DOHH2 (cell line): ENCODE results near the gene SCUBE3.

ENCODE experiments used
- H3F3A ChIP-seq: fragments of 200-600 bp; sonication (generic), shearing (Covaris generic); 2 replicates; pipeline ENCODE4 v1.6.0; 2016; ENCODE audit warnings: antibody characterized with exemption, mild to moderate bottlenecking; ENCODE audit not compliant: control insufficient read depth, insufficient read depth
- H3K27ac ChIP-seq: fragments of 200-600 bp; sonication (generic); 2 replicates; pipeline ENCODE4 v1.5.1; 2014; ENCODE audit warnings: low read depth, mild to moderate bottlenecking, low read length, moderate library complexity
- H3K27me3 ChIP-seq: fragments of 200-600 bp; sonication (generic); 2 replicates; pipeline ENCODE4 v1.6.1; 2014; ENCODE audit warnings: mild to moderate bottlenecking, low read length, mixed read lengths; ENCODE audit not compliant: control insufficient read depth
- H3K36me3 ChIP-seq: fragments of 200-600 bp; sonication (generic); 2 replicates; pipeline ENCODE4 v1.6.1; 2014; ENCODE audit warnings: mild to moderate bottlenecking, low read length, moderate library complexity, mixed read lengths; ENCODE audit not compliant: control insufficient read depth
- H3K4me1 ChIP-seq: fragments of 200-600 bp; sonication (generic); 2 replicates; pipeline ENCODE4 v1.6.1; 2014; ENCODE audit warnings: mild to moderate bottlenecking, low read length, mixed read lengths; ENCODE audit not compliant: control insufficient read depth
- H3K4me2 ChIP-seq: fragments of 200-600 bp; sonication (generic); 2 replicates; pipeline ENCODE4 v1.6.0; 2014; ENCODE audit warnings: mild to moderate bottlenecking, low read length, moderate library complexity
- H3K4me3 ChIP-seq: fragments of 200-600 bp; sonication (generic); 2 replicates; pipeline ENCODE4 v1.5.1; 2014; ENCODE audit warnings: mild to moderate bottlenecking, low read length, mixed read lengths
- H3K79me2 ChIP-seq: fragments of 200-600 bp; sonication (generic); 2 replicates; pipeline ENCODE4 v1.6.1; 2014; ENCODE audit warnings: mild to moderate bottlenecking, low read length, mixed read lengths; ENCODE audit not compliant: control insufficient read depth
- H3K9me2 ChIP-seq: fragments of 200-600 bp; sonication (generic); replicated peaks from 2 replicates; pipeline ENCODE4 v1.6.1; 2014; ENCODE audit warnings: mild to moderate bottlenecking, low read length, mixed read lengths; ENCODE audit not compliant: control insufficient read depth
- H3K9me3 ChIP-seq: fragments of 200-600 bp; sonication (generic); 2 replicates; pipeline ENCODE4 v1.6.1; 2014; ENCODE audit warnings: antibody characterized with exemption, low read length, mixed read lengths; ENCODE audit not compliant: control insufficient read depth, insufficient read depth
- H4K20me1 ChIP-seq: fragments of 200-600 bp; sonication (generic); 2 replicates; pipeline ENCODE4 v1.6.0; 2014; ENCODE audit warnings: low read depth, mild to moderate bottlenecking, antibody characterized with exemption, low read length, moderate library complexity; ENCODE audit not compliant: control insufficient read depth, insufficient read depth
- CTCF ChIP-seq: fragments of 200-600 bp; sonication (generic); IDR thresholded peaks from one replicate; pipeline ENCODE4 v1.5.1; 2014; ENCODE audit warnings: antibody characterized with exemption, mild to moderate bottlenecking, low read depth, low read length; ENCODE audit not compliant: poor library complexity, severe bottlenecking
- EZH2phosphoT487 ChIP-seq: fragments of 200-600 bp; sonication (generic); IDR thresholded peaks from 2 replicates; pipeline ENCODE4 v1.6.1; 2017; ENCODE audit warnings: borderline replicate concordance, mild to moderate bottlenecking, antibody characterized with exemption, low read length, moderate library complexity, mixed read lengths

The SCUBE3 gene

GRCh38 chr6:35173044-35173426 is 40.7 kb upstream of the SCUBE3 start:
- Histone ChIP-seq H3K4me2 (no peak overlapping the region), H3K4me3 (no peak overlapping the region), H3K9me2 (no peaks in the 10 kb centered on the region), H3F3A (no peaks in the 10 kb centered on the region), H3K27ac (no peak overlapping the region), H3K4me1 (no peaks in the 10 kb centered on the region), H3K27me3 (peaks cover 11% of the 10 kb centered on the region), H3K9me3 (peaks cover 5% of the 10 kb centered on the region; the same call in 1 of the 2 replicates), H4K20me1 (no peaks in the 10 kb centered on the region), H3K79me2 (no peaks in the 10 kb centered on the region), H3K36me3 (no peaks in the 10 kb centered on the region)
- TF ChIP-seq EZH2phosphoT487: no peak
- no peak for TF ChIP-seq CTCF

- H3K27me3 ChIP-seq: peaks cover 11% of the 10 kb centered on the region
- TF ChIP-seq EZH2phosphoT487 (no peak), CTCF (no peak)
- peaks cover 5% of the 10 kb centered on the region; the same call in 1 of the 2 replicates for H3K9me3 ChIP-seq
- no peaks in the 10 kb centered on the region for H4K20me1 ChIP-seq
- no peaks in the 10 kb centered on the region for H3F3A ChIP-seq
- no peak overlapping the region for H3K27ac ChIP-seq
- H3K36me3 ChIP-seq: no peaks in the 10 kb centered on the region
- H3K79me2 ChIP-seq: no peaks in the 10 kb centered on the region
- no peak overlapping the region for H3K4me3 ChIP-seq
- H3K9me2 ChIP-seq: no peaks in the 10 kb centered on the region
- H3K4me1 ChIP-seq: no peaks in the 10 kb centered on the region
- no peak overlapping the region for H3K4me2 ChIP-seq
Measured at GRCh38 chr6:35173427-35174087, 40.2 kb upstream of the SCUBE3 start.

GRCh38 chr6:35174088-35174434 is 39.7 kb upstream of the SCUBE3 start:
- Histone ChIP-seq H3K4me2 (no peak overlapping the region), H3K36me3 (no peaks in the 10 kb centered on the region), H3K4me1 (no peaks in the 10 kb centered on the region), H3K79me2 (no peaks in the 10 kb centered on the region), H3F3A (no peaks in the 10 kb centered on the region), H4K20me1 (no peaks in the 10 kb centered on the region), H3K9me3 (peaks cover 5% of the 10 kb centered on the region; the same call in 1 of the 2 replicates), H3K4me3 (no peak overlapping the region), H3K27ac (no peak overlapping the region), H3K27me3 (peaks cover 11% of the 10 kb centered on the region), H3K9me2 (no peaks in the 10 kb centered on the region)
- TF ChIP-seq CTCF (no peak), EZH2phosphoT487 (no peak)
